ENCODE measurements around the gene PWWP2B. TPM values are rescaled to one million over a fixed set of nuclear protein-coding genes. Genes with fewer than 3 reads are reported as not detected.

The PWWP2B gene
- total and polyA plus RNA-seq, 2 of the 8 experiments (the other 6 are each of a cell fraction or from before 2014, with no cell fraction given) = 5.3 to 10.8 TPM

DNA sequence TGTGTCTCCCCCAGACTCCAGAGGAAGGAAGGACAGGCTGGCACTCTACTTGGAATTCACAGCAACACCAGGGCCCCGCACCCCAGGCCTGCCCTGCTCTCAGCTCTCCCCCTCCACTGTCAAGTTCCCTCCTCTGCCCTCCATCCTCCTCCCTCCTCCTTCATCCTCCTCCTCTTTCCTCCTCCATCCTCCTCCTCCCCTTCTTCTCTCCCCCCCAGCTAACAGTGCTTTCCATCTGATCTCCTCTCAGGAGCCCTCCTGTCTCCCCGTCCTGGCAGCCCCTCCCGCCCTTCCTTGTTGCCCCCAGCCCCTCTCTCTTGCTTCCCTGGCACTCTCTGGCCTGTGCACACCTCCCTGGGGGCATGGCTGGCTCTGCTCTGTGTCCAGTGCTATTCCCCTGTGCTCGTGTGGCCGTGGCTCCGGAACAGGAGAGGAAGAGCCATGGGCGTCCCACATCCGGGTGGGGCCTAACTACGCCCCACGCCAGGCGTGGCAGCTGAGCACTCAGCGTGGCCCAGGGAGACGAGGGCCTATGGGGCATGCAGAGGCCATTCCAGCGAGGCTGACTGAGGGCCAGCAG lies 64.2 kb downstream of the PWWP2B start:
- Histone ChIP-seq H2BK120ac (replicated peaks; ENCODE audit: low read depth, low read length) (no peak overlapping the region), H3K18ac (ENCODE audit: extremely low read depth, low read length) (no peak overlapping the region), H2AK5ac (ENCODE audit: low read depth, low read length) (no peak overlapping the region), H3K23ac (ENCODE audit: insufficient read length) (no peak overlapping the region), H3K9ac (replicated peaks in 1 of 4; ENCODE audit: extremely low read depth in 1 of 4, low read depth in 3 of 4, low read length in 3 of 4) (no peak overlapping the region), H3K4ac (replicated peaks; ENCODE audit: insufficient read length, low read depth, low read length) (no peak overlapping the region), H3K4me2 (ENCODE audit: insufficient read depth in 1 of 2, low read depth in 2 of 2, low read length in 2 of 2) (no peak overlapping the region), H4K8ac (ENCODE audit: extremely low read depth, insufficient read depth, low read length) (peak overlapping the region; percentile 12; the same call in 1 of the 2 replicates), H3K56ac (replicated peaks; ENCODE audit: insufficient read length, low read depth, low read length) (no peak overlapping the region), H2AFZ (ENCODE audit: low read length) (no peak overlapping the region), H3K14ac (ENCODE audit: insufficient read length) (no peak overlapping the region), H2BK15ac (ENCODE audit: low read length) (peak overlapping the region; percentile 29; the same call in 1 of the 2 replicates), H2BK20ac (ENCODE audit: low read length) (no peak overlapping the region), H3K27me3 (replicated peaks in 1 of 4; ENCODE audit: control insufficient read depth in 3 of 4, extremely low read depth in 1 of 4, insufficient read depth in 3 of 4, low read length in 3 of 4) (peaks cover 0 to 3% (median 0%) of the 10 kb centered on the region in 4 experiments; a peak in 2 of 7 replicates), H3K4me1 (replicated peaks in 1 of 4; ENCODE audit: control insufficient read depth in 3 of 4, insufficient read depth in 4 of 4, low read length in 3 of 4) (no peaks in the 10 kb centered on the region), H3K23me2 (ENCODE audit: low read depth, low read length) (no peaks in the 10 kb centered on the region), H3K79me2 (ENCODE audit: control insufficient read depth in 1 of 2, insufficient read depth in 2 of 2, low read length in 2 of 2) (no peaks in the 10 kb centered on the region), H4K91ac (replicated peaks; ENCODE audit: insufficient read length, low read length) (no peak overlapping the region), H3K27ac (ENCODE audit: low read depth, low read length) (no peak overlapping the region), H2BK5ac (ENCODE audit: low read depth, low read length) (no peak overlapping the region), H4K20me1 (replicated peaks in 1 of 2; ENCODE audit: control insufficient read depth in 1 of 2, insufficient read depth in 2 of 2, low read length in 2 of 2) (peaks cover 0 to 1% of the 10 kb centered on the region in 2 experiments), H3K9me3 (ENCODE audit: insufficient read depth in 2 of 2, low read depth in 1 of 2, low read length in 1 of 2) (no peaks in the 10 kb centered on the region), H2BK12ac (ENCODE audit: low read depth, low read length) (no peak overlapping the region), H3K79me1 (ENCODE audit: low read depth, low read length) (no peaks in the 10 kb centered on the region), H3K4me3 (ENCODE audit: extremely low read depth in 1 of 4, insufficient read depth in 2 of 4, low read depth in 3 of 4, low read length in 4 of 4) (no peak overlapping the region), H4K5ac (ENCODE audit: insufficient read length, low read depth, low read length) (no peak overlapping the region), H3K36me3 (ENCODE audit: control insufficient read depth in 2 of 4, insufficient read depth in 4 of 4, low read length in 3 of 4) (no peaks in the 10 kb centered on the region)
- no peak for TF ChIP-seq TBP (IDR thresholded peaks at IDR 0.05; ENCODE audit: low read depth, low read length)
- no peak for TF ChIP-seq MAFK (IDR thresholded peaks at IDR 0.05; ENCODE audit: low read depth, low read length)
- TF ChIP-seq POU5F1 (IDR thresholded peaks at IDR 0.05; ENCODE audit: low read depth, low read length) = no peak
- TF ChIP-seq HDAC6 (IDR thresholded peaks at IDR 0.05; ENCODE audit: low read depth, low read length) = no peak
- 92% methylated on average over 5 of the region's 14 CpGs; no CpG with 5 or more reads in 1 of the 2 experiments for WGBS, 2 experiments (ENCODE audit: extremely low coverage in 1 of 2, insufficient coverage in 1 of 2, insufficient read length in 1 of 2, insufficient replicate concordance in 2 of 2, low coverage in 1 of 2, low lambda C conversion rate in 2 of 2, missing lambda C conversion rate in 1 of 2)
- POLR2A ChIA-PET (ENCODE audit: partially characterized antibody) = interaction anchor here (0.7 to 0.9 kb wide), 2 partner anchors 163 to 194 kb away, joined by 3 read pairs; no protein-coding TSS in a partner anchor
- CTCF ChIA-PET (ENCODE audit: partially characterized antibody) = interaction anchor here (0.7 to 10.0 kb wide), 13 partner anchors 16 to 798 kb away, joined by 3 to 88 read pairs (median 4); no protein-coding TSS in a partner anchor
- no peak for FAIRE-seq
- no peak for DNase-seq (ENCODE audit: low read depth in 1 of 2, low spot score in 2 of 2)

All from H1 (cell line).